Thymus (tissue), 11 donors: ENCODE data around the gene CAMKMT. TPM values are rescaled to one million over a fixed set of nuclear protein-coding genes. Genes with fewer than 3 reads are reported as not detected.

Source experiments
- DNase-seq, 9 donors: peaks; one replicate each; pipeline ENCODE4 v3.0.0-alpha.2; 2013; ENCODE audit warnings: low spot score in 9 of 9, low read depth in 6 of 9, missing footprints in 1 of 9
- H3K27ac ChIP-seq, 2 donors: one replicate each; pipeline ENCODE4 v1.5.1; 2013; ENCODE audit warnings: control low read depth in 1 of 2, low read depth in 1 of 2, low read length in 1 of 2, mild to moderate bottlenecking in 1 of 2, moderate library complexity in 1 of 2
- H3K27me3 ChIP-seq, 2 donors: one replicate each; pipeline ENCODE4 v1.5.1; 2013; ENCODE audit warnings: low read length in 1 of 2; ENCODE audit not compliant: control insufficient read depth in 2 of 2, insufficient read depth in 1 of 2
- H3K36me3 ChIP-seq, 2 donors: one replicate each; pipeline ENCODE4 v1.5.1; 2013; ENCODE audit warnings: low read length in 1 of 2, mild to moderate bottlenecking in 1 of 2, moderate library complexity in 1 of 2; ENCODE audit not compliant: control insufficient read depth in 2 of 2, insufficient read depth in 2 of 2
- H3K4me1 ChIP-seq, 2 donors: one replicate each; pipeline ENCODE4 v1.5.1; 2013; ENCODE audit warnings: low read length in 2 of 2; ENCODE audit not compliant: control insufficient read depth in 2 of 2, insufficient read depth in 2 of 2
- H3K4me3 ChIP-seq, 2 donors: one replicate each; pipeline ENCODE4 v1.5.1; 2013; ENCODE audit warnings: low read length in 2 of 2, control low read depth in 1 of 2, mild to moderate bottlenecking in 1 of 2
- H3K9me3 ChIP-seq, 2 donors: one replicate each; pipeline ENCODE4 v1.5.1; 2013; ENCODE audit warnings: low read length in 1 of 2, mild to moderate bottlenecking in 1 of 2; ENCODE audit not compliant: control insufficient read depth in 2 of 2, insufficient read depth in 1 of 2
- WGBS: extraction: QIAGEN DNeasy Blood & Tissue Kit; methylation state at CpG from one replicate; pipeline ENCODE4 v1.1.7; 2013; 5-methylcytosine and 5-hydroxymethylcytosine counted together
- polyA plus RNA-seq: library from polyadenylated mRNA; stranded (reverse); fragments of 200-250 nt; gene quantifications from one replicate; pipeline ENCODE4 v1.2.3, GENCODE V29; 2013
- total RNA-seq: library from RNA; stranded (reverse); fragments of 120-200 nt; gene quantifications from one replicate; pipeline ENCODE4 v1.2.4, GENCODE V29; 2013
- donor health status: healthy.

Gene CAMKMT
- total and polyA plus RNA-seq, 2 donors, result 7.0 to 7.4 TPM

DNA sequence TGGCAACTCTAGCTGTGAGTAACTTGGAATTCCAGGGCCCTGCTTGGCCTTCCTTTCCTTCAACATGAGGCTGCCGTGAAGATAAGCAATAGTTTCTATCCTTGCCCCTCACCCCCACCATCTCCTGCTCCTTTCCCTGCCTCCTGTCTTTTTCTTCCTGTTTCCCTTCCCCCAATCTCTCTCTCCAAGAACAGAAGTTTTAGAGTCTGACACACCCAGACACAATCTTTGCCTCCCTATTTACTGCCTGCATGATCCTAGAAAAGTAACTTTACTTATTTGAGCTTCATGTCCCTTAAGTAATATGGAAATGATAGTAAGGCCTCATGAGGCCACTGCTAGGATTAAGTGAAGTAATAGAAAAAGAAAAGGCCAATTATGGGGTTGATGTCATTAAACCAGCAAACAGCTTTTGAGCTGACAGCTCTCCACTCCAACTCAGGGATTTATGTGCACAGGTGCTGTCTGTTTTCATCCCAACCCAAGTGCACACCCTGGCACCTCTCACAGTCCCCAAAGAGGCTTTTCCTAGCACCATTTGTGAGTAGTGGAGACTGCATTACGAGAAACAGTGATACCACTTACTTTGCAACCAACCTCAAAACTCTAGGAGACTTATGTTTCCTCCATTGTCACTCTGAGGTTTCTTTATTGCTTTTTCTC, 456.1 kb downstream of the CAMKMT start:
- peaks cover 0 to 19% of the 10 kb centered on the region in 2 donors for H3K27me3 ChIP-seq
- no peaks in the 10 kb centered on the region for H3K9me3 ChIP-seq
- no peak overlapping the region for H3K27ac ChIP-seq
- no peaks in the 10 kb centered on the region for H3K4me1 ChIP-seq
- 91% methylated on average over 2 of the region's 2 CpGs for WGBS
- no peak overlapping the region for H3K4me3 ChIP-seq
- H3K36me3 ChIP-seq, result no peaks in the 10 kb centered on the region
- no peak for DNase-seq

DNA sequence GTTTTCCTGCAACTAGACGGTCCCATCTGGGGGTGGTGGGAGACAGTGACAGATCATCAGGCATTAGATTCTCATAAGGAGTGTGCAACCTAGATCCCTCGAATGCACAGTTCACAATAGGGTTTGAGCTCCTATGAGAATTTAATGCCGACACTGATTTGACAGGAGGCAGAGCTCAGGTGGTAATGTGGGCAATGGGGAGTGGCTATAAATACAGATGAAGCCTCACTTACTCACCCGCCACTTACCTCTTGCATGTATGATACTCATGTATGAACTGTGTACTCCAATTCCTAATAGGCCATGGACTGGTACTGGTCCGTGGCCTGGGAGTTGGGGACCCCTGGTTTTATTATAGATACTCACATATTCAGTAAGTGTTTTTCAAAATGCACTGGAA, 457.3 kb downstream of the CAMKMT start:
- DNase-seq, result no peak
- no peak overlapping the region for H3K4me3 ChIP-seq
- H3K9me3 ChIP-seq, result no peaks in the 10 kb centered on the region
- 89% methylated on average over 5 of the region's 5 CpGs for WGBS
- H3K36me3 ChIP-seq, result no peaks in the 10 kb centered on the region
- peaks cover 0 to 11% of the 10 kb centered on the region in 2 donors for H3K27me3 ChIP-seq
- no peak overlapping the region for H3K27ac ChIP-seq
- H3K4me1 ChIP-seq, result no peaks in the 10 kb centered on the region

DNA sequence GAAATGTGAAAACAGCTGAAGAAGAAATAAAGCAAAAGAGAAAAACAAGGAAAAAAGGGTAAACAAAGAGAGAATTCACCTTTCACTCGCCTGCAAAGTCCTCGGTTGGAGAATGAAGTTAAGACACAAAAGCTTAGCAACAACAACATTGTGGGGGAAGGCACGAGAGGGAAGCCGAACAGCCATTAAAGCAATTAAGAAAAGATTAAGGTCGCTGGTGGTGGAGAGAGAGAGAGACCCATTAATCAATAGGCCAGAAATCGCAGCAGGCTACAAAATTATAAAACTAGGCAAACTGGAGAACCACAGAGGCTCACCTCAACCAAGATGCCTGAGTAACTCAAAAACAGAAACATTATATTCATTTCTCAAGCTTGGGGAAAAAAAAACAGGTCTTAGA, 459.8 kb downstream of the CAMKMT start:
- Histone ChIP-seq H3K27ac (no peak overlapping the region), H3K9me3 (no peaks in the 10 kb centered on the region), H3K36me3 (no peaks in the 10 kb centered on the region), H3K4me3 (no peak overlapping the region), H3K4me1 (no peaks in the 10 kb centered on the region), H3K27me3 (peaks cover 0 to 13% of the 10 kb centered on the region in 2 donors)
- 77% methylated on average over 6 of the region's 6 CpGs for WGBS
- no peak for DNase-seq

DNA sequence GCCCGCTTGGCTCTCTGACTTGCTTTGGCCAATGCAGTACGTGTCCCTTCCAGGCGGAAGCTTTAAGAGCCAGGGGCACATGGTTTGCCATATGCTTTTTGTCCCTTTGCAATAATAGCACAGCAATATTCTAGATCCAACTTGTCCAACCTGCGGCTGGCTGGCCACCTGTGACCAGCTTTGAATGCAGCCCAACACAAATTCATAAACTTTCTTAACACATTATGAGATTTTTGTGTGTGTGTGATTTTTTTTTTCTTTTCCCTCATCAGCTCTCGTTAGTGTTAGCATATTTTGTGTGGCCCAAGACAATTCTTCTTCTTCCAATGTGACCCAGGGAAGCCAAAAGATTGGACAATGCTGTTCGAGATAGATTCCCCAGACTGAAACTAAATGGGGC, 460.4 kb downstream of the CAMKMT start:
- no peaks in the 10 kb centered on the region for H3K9me3 ChIP-seq
- WGBS, result 89% methylated on average over 6 of the region's 6 CpGs
- no peak overlapping the region for H3K27ac ChIP-seq
- H3K36me3 ChIP-seq, result no peaks in the 10 kb centered on the region
- DNase-seq, result no peak
- H3K4me1 ChIP-seq, result no peaks in the 10 kb centered on the region
- H3K27me3 ChIP-seq, result peaks cover 0 to 11% of the 10 kb centered on the region in 2 donors
- H3K4me3 ChIP-seq, result no peak overlapping the region

Other genes with a start within 250 kb of the CAMKMT start
- gene PPM1B, start 193.1 kb upstream of the CAMKMT start, total RNA-seq, result 36.3 TPM
- 55.4 TPM for gene PPM1B, start 193.1 kb upstream of the CAMKMT start, polyA plus RNA-seq
- 0.19 TPM for gene SLC3A1, start 86.5 kb upstream of the CAMKMT start, total RNA-seq
- 3.1 TPM for gene SLC3A1, start 86.5 kb upstream of the CAMKMT start, polyA plus RNA-seq
- gene PREPL, start 453 bp upstream of the CAMKMT start, total RNA-seq, result 28.6 TPM
- 16.2 TPM for gene PREPL, start 453 bp upstream of the CAMKMT start, polyA plus RNA-seq